Stromal cell of bone marrow (primary cell): ENCODE data around the gene RPL12.
A peak's percentile ranks its signal among the peaks of the same experiment; 100 is the strongest.

Experiments used
- DNase-seq: peaks from one replicate; pipeline ENCODE4 v3.0.0-alpha.2; 2012; ENCODE audit warnings: low read depth

RPL12 gene

GRCh38 chr9:127438394-127438793, 12.8 kb downstream of the RPL12 start:
- DNase-seq = no peak

- DNase-seq = no peak
These were observed 13.5 kb downstream of the RPL12 start for GRCh38 chr9:127437497-127438264.

DNA sequence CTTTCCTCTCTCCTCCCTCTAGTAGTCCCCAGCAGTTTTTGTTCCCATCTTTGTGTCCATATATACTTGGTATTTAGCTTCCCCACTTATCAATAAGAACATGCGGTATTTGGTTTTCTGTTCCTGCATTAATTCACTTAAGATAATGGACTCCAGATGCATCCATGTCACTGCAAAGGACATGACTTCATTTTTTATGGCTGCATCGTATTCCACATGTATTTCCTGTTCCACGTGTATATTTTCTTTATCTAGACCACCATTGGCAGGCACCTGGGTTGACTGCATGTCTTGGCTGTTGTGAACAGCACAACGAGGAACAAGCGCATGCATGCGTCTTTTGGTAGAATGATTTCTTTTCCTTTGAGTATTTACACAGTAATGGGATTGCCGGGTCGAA, 20.8 kb downstream of the RPL12 start:
- no peak for DNase-seq

DNA sequence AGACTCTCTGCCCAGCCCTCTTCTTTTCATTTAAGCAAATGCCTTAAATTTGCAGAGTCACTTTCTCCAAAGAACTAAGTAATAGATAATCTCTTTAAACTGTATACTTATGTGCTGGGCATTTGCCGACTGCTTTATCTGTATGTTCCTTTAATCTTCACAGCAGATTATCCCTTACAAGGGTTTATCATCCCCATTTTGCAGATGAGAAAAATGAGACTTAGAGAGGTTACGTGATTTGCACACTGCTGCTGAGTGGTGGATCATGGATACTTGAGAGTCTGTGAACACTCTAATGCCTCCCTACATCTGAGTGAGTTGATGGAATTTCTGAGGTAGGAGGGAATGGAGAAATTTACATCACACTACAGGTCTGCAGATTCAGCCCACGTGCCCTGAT, 22.9 kb downstream of the RPL12 start:
- no peak for DNase-seq

DNA sequence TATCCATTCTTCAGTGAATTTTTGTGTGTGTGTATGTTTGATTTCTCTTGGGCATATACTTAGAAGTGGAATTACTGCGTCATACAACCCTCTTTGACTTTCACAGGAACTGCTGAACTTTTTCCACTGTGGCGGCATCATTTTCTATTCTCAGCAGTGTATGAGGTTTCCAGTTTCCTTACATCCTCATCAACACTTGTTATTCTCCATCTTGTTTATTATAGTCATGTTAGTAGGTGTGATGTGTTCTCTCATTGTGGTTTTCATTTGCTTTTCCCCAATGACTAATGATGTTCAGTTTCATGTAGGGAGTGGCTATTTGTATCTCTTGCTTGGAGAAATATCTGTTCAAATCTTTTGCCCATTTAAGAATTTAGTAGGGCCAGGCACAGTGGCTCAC, 24.4 kb downstream of the RPL12 start:
- no peak for DNase-seq

DNA sequence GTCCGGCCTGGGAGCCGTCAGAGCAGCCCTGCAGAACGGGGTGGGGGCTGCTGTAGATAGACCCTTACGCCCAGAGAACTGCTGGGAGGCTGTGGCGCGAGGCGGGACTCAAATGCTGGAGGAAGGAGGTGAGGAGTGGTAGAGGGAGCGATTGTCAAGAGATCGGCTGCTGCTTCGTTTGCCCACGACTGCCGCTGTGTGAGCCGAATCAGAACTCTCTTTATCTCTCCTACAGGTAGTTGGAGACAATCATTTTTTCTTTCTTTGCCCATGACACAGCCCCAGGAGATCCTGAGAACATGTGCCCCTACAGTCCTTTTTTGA, 26.6 kb downstream of the RPL12 start:
- no peak for DNase-seq

GRCh38 chr9:127423934-127424675, 27.1 kb downstream of the RPL12 start, which contains the start of gene ZNF79:
Gene ZNF79, plus strand, starts transcription at chr9:127424382. Its CDS starts 406 bp downstream, at chr9:127424788.
- peak; percentile 80 for DNase-seq

- no peak for DNase-seq
These were observed 27.7 kb downstream of the RPL12 start for GRCh38 chr9:127423476-127423933.

GRCh38 chr9:127422787-127423186, 28.4 kb downstream of the RPL12 start:
- DNase-seq = no peak

- DNase-seq = no peak
These were observed 28.9 kb downstream of the RPL12 start for GRCh38 chr9:127422133-127422782.

- DNase-seq = no peak
These were observed 30.1 kb downstream of the RPL12 start for GRCh38 chr9:127421057-127421456.

- no peak for DNase-seq
These were observed 31.9 kb downstream of the RPL12 start for GRCh38 chr9:127419348-127419747.

DNA sequence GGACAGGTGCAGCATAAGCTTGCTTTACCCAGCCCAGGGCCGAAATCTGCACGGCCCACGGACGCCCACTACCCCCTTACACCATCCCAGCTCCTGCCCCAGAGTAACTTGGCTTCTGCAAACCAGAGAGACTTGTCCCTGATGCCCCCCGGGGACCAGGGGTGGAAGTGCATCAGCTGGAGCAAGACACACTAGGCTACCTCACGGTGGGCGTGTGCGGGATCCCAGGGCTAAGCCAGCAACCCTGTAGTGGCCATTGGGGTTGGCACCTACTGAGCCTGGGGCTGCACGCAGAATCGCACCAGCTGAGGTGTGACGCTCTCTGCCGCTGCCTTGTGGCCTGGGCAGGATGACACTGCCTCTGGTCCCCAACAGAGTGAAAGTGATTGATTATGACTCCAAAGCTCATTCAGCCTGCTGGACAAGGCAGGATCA, 33.2 kb downstream of the RPL12 start:
- DNase-seq = no peak

DNA sequence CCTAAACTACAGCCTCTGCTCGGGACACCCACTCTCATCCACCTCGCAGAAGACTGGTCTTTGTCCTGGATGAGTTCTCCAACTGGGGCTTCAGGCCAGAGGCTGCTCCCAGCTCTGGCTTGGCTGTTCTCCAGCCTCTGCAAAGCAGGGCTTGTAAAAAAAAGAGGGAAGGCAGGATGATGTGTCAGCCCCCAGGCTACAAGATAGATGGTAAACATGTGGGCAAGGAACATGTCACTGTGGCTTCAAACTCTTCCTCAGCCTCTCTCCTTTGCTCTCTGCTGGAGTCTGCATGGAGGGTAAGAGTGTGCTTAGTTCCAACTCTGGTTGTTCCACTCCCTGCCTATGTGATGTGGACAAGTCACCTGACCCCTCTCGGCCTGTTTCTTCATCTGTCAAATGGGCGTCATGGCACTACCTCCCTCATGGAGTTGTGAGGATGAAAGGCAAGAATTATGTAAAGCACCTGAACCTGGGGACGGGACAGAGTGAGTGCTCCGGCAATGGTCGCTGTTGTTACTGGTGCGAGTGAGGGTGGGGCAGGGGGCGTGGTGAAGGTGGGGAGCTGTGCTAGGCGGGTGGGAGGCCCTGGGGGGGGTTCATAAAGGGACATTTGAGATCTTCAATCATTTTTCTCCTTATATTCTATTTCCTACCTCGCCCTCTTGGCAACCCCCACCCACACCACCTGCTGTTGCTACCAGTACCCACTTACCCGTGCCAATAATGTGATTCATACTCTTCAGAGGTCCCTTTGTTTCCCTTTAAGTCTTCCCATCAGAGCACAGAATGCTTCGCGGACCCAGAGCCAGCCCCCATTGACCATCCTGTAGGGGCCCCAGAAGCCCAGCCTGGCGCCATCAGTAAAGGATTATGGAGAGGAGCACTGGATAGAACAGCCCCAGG, 33.8 kb downstream of the RPL12 start:
- DNase-seq = no peak

GRCh38 chr9:127415657-127416056, 35.5 kb downstream of the RPL12 start:
- no peak for DNase-seq

DNA sequence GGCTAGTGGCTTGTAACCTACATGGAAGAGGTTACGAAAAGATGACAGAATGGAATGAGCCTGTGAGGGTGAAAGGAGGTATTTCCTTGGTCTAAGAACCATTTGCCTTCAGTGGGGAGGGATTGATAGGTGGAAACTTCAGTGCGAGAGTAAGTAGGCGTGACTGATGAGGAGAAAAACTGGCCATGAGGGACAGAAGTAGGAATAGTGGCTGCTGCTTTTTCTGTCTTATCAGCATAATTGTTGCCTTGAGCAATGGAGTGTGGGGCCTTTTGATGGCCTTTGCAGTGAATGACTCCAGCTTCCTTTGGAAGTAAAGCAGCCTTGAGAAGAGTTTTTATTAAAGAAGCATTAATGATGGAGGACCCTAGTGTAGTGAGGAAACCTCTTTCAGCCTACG, 36.1 kb downstream of the RPL12 start:
- no peak for DNase-seq

DNA sequence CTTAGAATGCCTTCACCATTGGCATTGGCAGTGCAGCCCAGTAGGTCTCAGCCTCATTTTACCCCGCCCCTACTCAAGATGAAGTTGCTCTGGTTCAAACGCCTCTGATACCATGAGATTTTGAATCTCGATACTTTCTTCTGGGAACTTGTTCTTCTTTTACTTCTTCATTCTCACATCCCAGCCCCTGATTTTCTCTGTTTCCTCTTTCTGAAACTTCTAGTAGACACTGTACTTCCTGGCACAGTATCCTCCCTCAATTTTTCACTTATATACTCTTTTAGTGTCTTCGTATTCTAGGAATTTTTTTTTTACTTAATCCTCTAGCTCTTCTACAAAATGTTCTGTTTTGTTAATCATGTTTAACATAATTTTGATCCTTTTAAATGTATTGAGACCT, 40.1 kb downstream of the RPL12 start:
- no peak for DNase-seq

- DNase-seq = no peak
These were observed 43.7 kb downstream of the RPL12 start for GRCh38 chr9:127407492-127407843.

DNA sequence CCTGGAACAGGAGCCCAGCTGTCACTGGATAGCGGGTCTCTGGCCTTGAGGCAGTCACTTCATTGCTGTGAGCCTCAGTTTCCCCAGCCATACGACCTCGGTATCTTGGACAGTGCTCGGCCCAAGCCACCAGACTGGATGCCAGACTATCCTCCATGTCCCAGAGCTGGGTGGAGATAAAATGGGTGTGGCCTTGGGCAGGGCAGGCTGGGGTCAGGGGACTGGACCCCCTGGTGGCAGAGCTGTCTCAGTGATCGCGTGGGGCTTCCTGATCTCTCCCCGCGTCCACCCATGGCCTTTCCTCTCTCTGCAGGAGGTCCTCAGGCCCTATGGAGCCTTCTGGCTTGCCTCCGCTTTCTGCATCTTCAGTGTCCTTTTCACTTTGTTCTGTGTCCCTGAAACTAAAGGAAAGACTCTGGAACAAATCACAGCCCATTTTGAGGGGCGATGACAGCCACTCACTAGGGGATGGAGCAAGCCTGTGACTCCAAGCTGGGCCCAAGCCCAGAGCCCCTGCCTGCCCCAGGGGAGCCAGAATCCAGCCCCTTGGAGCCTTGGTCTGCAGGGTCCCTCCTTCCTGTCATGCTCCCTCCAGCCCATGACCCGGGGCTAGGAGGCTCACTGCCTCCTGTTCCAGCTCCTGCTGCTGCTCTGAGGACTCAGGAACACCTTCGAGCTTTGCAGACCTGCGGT, 44.3 kb downstream of the RPL12 start:
- DNase-seq = no peak

GRCh38 chr9:127405344-127406125, 45.7 kb downstream of the RPL12 start:
- no peak for DNase-seq

DNA sequence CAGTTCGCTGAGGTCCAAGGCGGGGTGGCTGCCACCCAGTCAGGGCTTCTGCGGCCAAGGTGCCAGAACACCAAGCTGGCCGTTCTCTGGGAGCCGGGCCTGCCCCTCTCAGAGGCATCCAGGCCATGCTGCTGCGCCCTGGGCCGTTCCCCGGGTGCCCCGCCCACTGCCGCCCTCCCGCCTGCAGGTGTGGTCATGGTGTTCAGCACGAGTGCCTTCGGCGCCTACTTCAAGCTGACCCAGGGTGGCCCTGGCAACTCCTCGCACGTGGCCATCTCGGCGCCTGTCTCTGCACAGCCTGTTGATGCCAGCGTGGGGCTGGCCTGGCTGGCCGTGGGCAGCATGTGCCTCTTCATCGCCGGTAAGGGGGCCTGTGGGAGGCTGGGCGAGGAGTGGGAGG, 46.6 kb downstream of the RPL12 start:
- DNase-seq = no peak
